Stimulated activated CD4-positive, alpha-beta T cell treated with anti-CD3 and anti-CD28 coated beads, Interleukin-4, amount 100 ng/mL, for 1 hour (primary cell): Measurements from ENCODE around the gene SRPRB.

Experiments used
- DNase-seq: peaks from one replicate; pipeline ENCODE4 v3.0.0-alpha.2; 2020

Gene SRPRB

GRCh38 chr3:133828576-133829309, 23.1 kb downstream of the SRPRB start:
- DNase-seq: no peak

- DNase-seq: no peak
These were observed 23.7 kb downstream of the SRPRB start for GRCh38 chr3:133829310-133829707.

GRCh38 chr3:133830071-133830470, 24.5 kb downstream of the SRPRB start:
- no peak for DNase-seq

GRCh38 chr3:133831966-133832801, 26.6 kb downstream of the SRPRB start:
- DNase-seq: no peak

GRCh38 chr3:133832802-133833144, 27.2 kb downstream of the SRPRB start:
- DNase-seq: no peak

GRCh38 chr3:133833267-133833666, 27.7 kb downstream of the SRPRB start:
- no peak for DNase-seq

- no peak for DNase-seq
These were observed 28.4 kb downstream of the SRPRB start for GRCh38 chr3:133833880-133834620.

GRCh38 chr3:133834621-133835417, 29.2 kb downstream of the SRPRB start:
- DNase-seq: no peak

GRCh38 chr3:133835418-133835743, 29.8 kb downstream of the SRPRB start:
- DNase-seq: no peak

GRCh38 chr3:133835961-133836360, 30.3 kb downstream of the SRPRB start:
- DNase-seq: no peak

- DNase-seq: no peak
These were observed 31.0 kb downstream of the SRPRB start for GRCh38 chr3:133836497-133837158.

- no peak for DNase-seq
These were observed 32.1 kb downstream of the SRPRB start for GRCh38 chr3:133837487-133838295.

- DNase-seq: no peak
These were observed 32.7 kb downstream of the SRPRB start for GRCh38 chr3:133838296-133838789.

- no peak for DNase-seq
These were observed 33.5 kb downstream of the SRPRB start for GRCh38 chr3:133838916-133839800.

- no peak for DNase-seq
These were observed 34.6 kb downstream of the SRPRB start for GRCh38 chr3:133840055-133840737.

GRCh38 chr3:133840767-133841166, 35.2 kb downstream of the SRPRB start:
- no peak for DNase-seq

- DNase-seq: no peak
These were observed 35.6 kb downstream of the SRPRB start for GRCh38 chr3:133841196-133841595.

- DNase-seq: no peak
These were observed 36.5 kb downstream of the SRPRB start for GRCh38 chr3:133842158-133842557.

- no peak for DNase-seq
These were observed 38.0 kb downstream of the SRPRB start for GRCh38 chr3:133843634-133844033.

GRCh38 chr3:133845127-133845526, 39.5 kb downstream of the SRPRB start:
- DNase-seq: no peak
